Uterus (tissue), 4 donors: ENCODE results near the gene CWC27. TPM values are rescaled to one million over a fixed set of nuclear protein-coding genes. Genes with fewer than 3 reads are reported as not detected.

ENCODE experiments used
- DNase-seq, 2 donors: peaks; one replicate each; pipeline ENCODE4 v3.0.0-alpha.2; 2019 to 2020
- H3K27ac ChIP-seq, 2 donors: fragments of 200-600 bp; sonication (generic); 1 replicate in 1 of 2; 2 replicates in 1 of 2; pipeline ENCODE4 v1.5.1; 2016 to 2018
- H3K27me3 ChIP-seq, 2 donors: fragments of 200-600 bp; sonication (generic); one replicate each; pipeline ENCODE4 v1.5.1; 2018 to 2019; ENCODE audit warnings: control low read depth in 1 of 2
- H3K36me3 ChIP-seq, 2 donors: fragments of 200-600 bp; sonication (generic); one replicate each; pipeline ENCODE4 v1.5.1; 2019; ENCODE audit warnings: control low read depth in 1 of 2
- H3K4me1 ChIP-seq, 2 donors: fragments of 200-600 bp; sonication (generic); one replicate each; pipeline ENCODE4 v1.5.1; 2018 to 2019; ENCODE audit warnings: control low read depth in 1 of 2
- H3K4me3 ChIP-seq, 2 donors: fragments of 200-600 bp; sonication (generic); 1 replicate in 1 of 2; 2 replicates in 1 of 2; pipeline ENCODE4 v1.5.1; 2018 to 2019; ENCODE audit warnings: mild to moderate bottlenecking in 1 of 2
- H3K9me3 ChIP-seq, 2 donors: fragments of 200-600 bp; sonication (generic); one replicate each; pipeline ENCODE4 v1.5.1; 2019; ENCODE audit warnings: control low read depth in 1 of 2
- CTCF ChIP-seq, 4 experiments: fragments of 200-600 bp in 2 of 4; fragments of 450-650 bp in 2 of 4; sonication (generic) in 2 of 4; IDR thresholded peaks; one replicate each; pipeline ENCODE4 v1.5.1; 2016 to 2019; ENCODE audit warnings: antibody characterized with exemption in 4 of 4, mild to moderate bottlenecking in 2 of 4, moderate library complexity in 1 of 4
- POLR2A ChIP-seq, 2 donors: fragments of 450-650 bp; IDR thresholded peaks; one replicate each; pipeline ENCODE4 v1.6.1; 2016; ENCODE audit warnings: antibody characterized with exemption in 2 of 2, mild to moderate bottlenecking in 1 of 2, moderate library complexity in 1 of 2
- intact Hi-C: fragments of 100-400 bp; cut with DNase I; formaldehyde crosslinking; loops from one replicate; pipeline ENCODE4 v1.15.1; 2023; ENCODE audit warnings: low total_unique reads
- total RNA-seq, 4 donors: library from RNA; depleted of rRNA in 3 of 4; stranded (reverse); fragments of >200 nt in 3 of 4; gene quantifications; one replicate each; pipeline versions ENCODE4 v1.1.0 to v1.2.4, GENCODE V29; 2014 to 2023
- donor health status: DM: yes; HTN: yes; CAD: no.

Gene CWC27
- total RNA-seq, 4 donors from 2014 or later = 7.6 to 28.2 (median 24.2) TPM

DNA sequence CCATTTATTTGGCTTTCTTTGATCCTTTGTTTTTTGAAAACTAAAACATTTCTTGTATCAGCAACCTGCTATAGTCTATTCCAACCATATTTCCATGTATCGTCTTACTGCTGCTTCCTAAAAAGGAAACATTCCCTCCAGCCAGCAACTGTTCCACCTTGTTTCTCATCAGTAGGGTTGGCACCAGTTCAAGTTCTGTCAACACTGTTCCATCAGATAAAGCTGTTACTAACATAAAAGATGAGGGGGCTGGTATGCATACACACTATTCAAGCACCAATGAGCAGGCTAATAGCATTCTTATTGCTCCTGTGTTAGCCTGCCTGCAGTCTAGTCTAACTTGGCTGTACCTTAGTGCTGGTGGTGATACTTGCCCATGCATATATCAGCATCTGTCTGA is 178.3 kb downstream of the CWC27 start:
- intact Hi-C loops = no loop called here
- no peaks in the 10 kb centered on the region for H3K9me3 ChIP-seq
- H3K4me1 ChIP-seq = no peaks in the 10 kb centered on the region
- H3K4me3 ChIP-seq = no peak overlapping the region
- H3K27ac ChIP-seq = no peak overlapping the region
- DNase-seq = no peak
- TF ChIP-seq CTCF (IDR thresholded peaks at IDR 0.05) (no peak), POLR2A (IDR thresholded peaks at IDR 0.05) (no peak)
- no peaks in the 10 kb centered on the region for H3K36me3 ChIP-seq
- no peaks in the 10 kb centered on the region for H3K27me3 ChIP-seq

GRCh38 chr5:64947801-64948200 is 179.1 kb downstream of the CWC27 start:
- DNase-seq = no peak
- H3K9me3 ChIP-seq = no peaks in the 10 kb centered on the region
- no peak overlapping the region for H3K27ac ChIP-seq
- intact Hi-C loops = no loop called here
- no peaks in the 10 kb centered on the region for H3K36me3 ChIP-seq
- H3K4me1 ChIP-seq = no peaks in the 10 kb centered on the region
- TF ChIP-seq CTCF (IDR thresholded peaks at IDR 0.05) (no peak), POLR2A (IDR thresholded peaks at IDR 0.05) (no peak)
- no peaks in the 10 kb centered on the region for H3K27me3 ChIP-seq
- no peak overlapping the region for H3K4me3 ChIP-seq

GRCh38 chr5:64949331-64949730 is 180.6 kb downstream of the CWC27 start:
- no peaks in the 10 kb centered on the region for H3K36me3 ChIP-seq
- H3K27ac ChIP-seq = no peak overlapping the region
- no peak for TF ChIP-seq CTCF (IDR thresholded peaks at IDR 0.05)
- TF ChIP-seq POLR2A (IDR thresholded peaks at IDR 0.05) = no peak
- intact Hi-C loops = no loop called here
- H3K9me3 ChIP-seq = no peaks in the 10 kb centered on the region
- no peaks in the 10 kb centered on the region for H3K27me3 ChIP-seq
- no peaks in the 10 kb centered on the region for H3K4me1 ChIP-seq
- H3K4me3 ChIP-seq = no peak overlapping the region
- no peak for DNase-seq

- Histone ChIP-seq H3K9me3 (no peaks in the 10 kb centered on the region), H3K27ac (no peak overlapping the region), H3K4me3 (no peak overlapping the region), H3K4me1 (no peaks in the 10 kb centered on the region), H3K27me3 (no peaks in the 10 kb centered on the region), H3K36me3 (no peaks in the 10 kb centered on the region)
- TF ChIP-seq POLR2A (IDR thresholded peaks at IDR 0.05) (no peak), CTCF (IDR thresholded peaks at IDR 0.05) (no peak)
- no peak for DNase-seq
- intact Hi-C loops = no loop called here
These were observed 184.4 kb downstream of the CWC27 start for GRCh38 chr5:64952951-64953673.

GRCh38 chr5:64954518-64954917 is 185.8 kb downstream of the CWC27 start:
- no peak for DNase-seq
- no peaks in the 10 kb centered on the region for H3K9me3 ChIP-seq
- no peaks in the 10 kb centered on the region for H3K4me1 ChIP-seq
- no peak for TF ChIP-seq CTCF (IDR thresholded peaks at IDR 0.05)
- no peak overlapping the region for H3K27ac ChIP-seq
- no peaks in the 10 kb centered on the region for H3K36me3 ChIP-seq
- no peaks in the 10 kb centered on the region for H3K27me3 ChIP-seq
- intact Hi-C loops = no loop called here
- no peak overlapping the region for H3K4me3 ChIP-seq
